NCI-H748 (cell line): ENCODE measurements around the gene FAM187B.

Experiments
- DNase-seq: peaks from one replicate; lab custom pipeline; 2025; ENCODE audit not compliant: unreplicated experiment; lab: John Stamatoyannopoulos, UW

Gene FAM187B

DNA sequence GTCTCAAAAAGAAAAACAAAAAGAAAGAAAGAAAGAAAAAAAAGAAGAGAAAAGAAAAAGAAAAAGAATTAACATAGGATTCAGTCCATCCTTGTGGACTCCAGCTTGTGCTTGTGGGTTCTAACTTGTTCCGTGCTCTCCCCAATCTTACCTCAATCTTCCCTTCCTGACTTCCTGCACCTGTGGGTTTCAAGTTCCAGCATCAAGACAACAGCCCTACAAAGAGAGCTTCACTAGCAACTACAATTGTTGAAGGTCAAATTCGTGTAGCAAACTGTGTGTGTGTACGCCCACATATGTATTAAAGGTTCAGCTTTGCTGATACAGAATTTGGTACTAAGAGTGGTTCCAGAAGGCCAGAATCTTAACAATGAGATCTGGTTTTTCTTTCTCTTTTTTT lies 48.7 kb downstream of the FAM187B start:
- no peak for DNase-seq

DNA sequence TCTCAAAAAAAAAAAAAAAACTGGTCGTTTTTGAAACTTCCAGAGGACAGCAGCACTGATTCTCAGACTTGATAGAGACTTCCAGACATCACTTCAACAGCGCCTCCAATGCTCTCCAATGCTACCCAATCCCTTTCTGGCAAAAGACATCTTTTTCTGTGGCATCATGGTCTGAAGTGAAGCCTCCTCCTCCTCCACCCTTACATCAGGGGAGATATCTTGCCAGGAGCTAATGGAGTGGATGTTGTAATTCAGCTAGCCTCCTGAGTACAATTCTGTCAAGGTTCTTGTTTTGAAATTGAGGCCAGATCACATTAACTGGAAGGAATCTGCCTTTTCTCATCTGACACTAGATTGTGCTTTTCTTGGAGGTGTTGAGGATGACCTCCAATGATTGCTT lies 49.8 kb downstream of the FAM187B start:
- DNase-seq, result no peak

DNA sequence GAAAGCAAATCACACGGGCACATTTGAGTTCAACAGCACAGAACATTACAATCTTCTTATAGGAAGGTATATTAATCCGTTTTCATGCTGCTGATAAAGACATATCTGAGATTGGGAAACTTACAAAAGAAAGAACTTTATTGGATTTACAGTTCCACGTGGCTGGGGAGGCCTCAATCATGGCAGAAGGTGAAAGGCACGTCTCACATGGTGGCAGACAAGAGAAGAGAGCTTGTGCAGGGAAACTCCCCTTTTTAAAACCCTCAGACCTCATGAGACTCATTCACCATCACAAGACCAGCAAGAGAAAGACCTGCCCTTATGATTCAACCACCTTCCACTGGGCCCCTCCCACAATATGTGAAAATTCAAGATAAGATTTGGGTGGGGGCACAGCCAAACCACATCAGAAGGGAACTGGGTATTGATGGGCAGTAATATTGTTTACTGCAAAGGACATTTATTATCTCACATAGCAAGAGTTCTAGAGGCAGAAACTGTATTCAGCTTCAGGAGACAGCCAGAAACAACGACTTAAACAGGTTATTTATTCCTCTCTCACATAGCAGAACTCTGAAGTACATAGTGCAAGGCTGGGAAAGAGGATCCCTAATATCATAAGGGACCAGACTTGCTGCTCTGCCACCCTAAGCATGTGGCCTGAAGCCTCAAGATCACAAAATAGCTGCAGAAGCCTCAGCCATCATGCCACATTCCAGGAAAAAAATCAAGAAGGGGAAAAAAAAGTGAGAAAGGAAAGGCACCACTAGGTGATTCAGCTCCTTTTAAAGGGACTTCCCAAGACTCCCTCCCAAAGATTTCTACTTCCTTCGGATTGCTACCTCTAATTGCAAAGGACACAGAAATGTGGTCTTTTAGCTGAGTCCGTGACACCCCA lies 50.9 kb downstream of the FAM187B start:
- no peak for DNase-seq

- DNase-seq, result no peak
Observed at GRCh38 chr19:35176181-35176570, 52.4 kb downstream of the FAM187B start.
